GM19438 (cell line): ENCODE results near the gene WSB2.
"Not testable (repeated sequence)": the region's sequence is repeated elsewhere in the genome, so short reads cannot be mapped to it uniquely, and the experiment has no call there.

Experiments used
- ATAC-seq: cut with Tn5 transposase; IDR thresholded peaks from one replicate; pipeline ENCODE4 v1.9.1; 2021; ENCODE audit warnings: low read depth; ENCODE audit not compliant: unreplicated experiment

WSB2 gene

GRCh38 chr12:118061011-118061872, at the start of gene WSB2:
Gene WSB2 (minus strand): TSS chr12:118061179. CDS start chr12:118061048, 131 bp downstream.
- no peak for ATAC-seq

GRCh38 chr12:118109088-118109487, 48.1 kb upstream of the WSB2 start:
- no peak for ATAC-seq

GRCh38 chr12:118107694-118108093, 46.7 kb upstream of the WSB2 start:
- ATAC-seq = no peak

GRCh38 chr12:118107011-118107410, 46.0 kb upstream of the WSB2 start:
- no peak for ATAC-seq

GRCh38 chr12:118103601-118104382, 42.8 kb upstream of the WSB2 start, which contains the start of gene VSIG10:
Gene VSIG10 (minus strand): TSS chr12:118104011. CDS start chr12:118103671, 340 bp downstream.
- no peak for ATAC-seq

- ATAC-seq = no peak
Measured at GRCh38 chr12:118103201-118103600, 42.2 kb upstream of the WSB2 start.

- ATAC-seq = no peak
Measured at GRCh38 chr12:118102609-118103008, 41.6 kb upstream of the WSB2 start.

- ATAC-seq = no peak
Measured at GRCh38 chr12:118102070-118102469, 41.1 kb upstream of the WSB2 start.

GRCh38 chr12:118101051-118101450, 40.1 kb upstream of the WSB2 start:
- no peak for ATAC-seq

GRCh38 chr12:118098911-118099671, 38.1 kb upstream of the WSB2 start:
- ATAC-seq = no peak

GRCh38 chr12:118098401-118098800, 37.4 kb upstream of the WSB2 start:
- ATAC-seq = no peak

- no peak for ATAC-seq
Measured at GRCh38 chr12:118094039-118094438, 33.1 kb upstream of the WSB2 start.

- no peak for ATAC-seq
Measured at GRCh38 chr12:118089782-118090181, 28.8 kb upstream of the WSB2 start.

- ATAC-seq = no peak
Measured at GRCh38 chr12:118082161-118082560, 21.2 kb upstream of the WSB2 start.

- ATAC-seq = not testable (repeated sequence)
Measured at GRCh38 chr12:118081521-118081920, 20.5 kb upstream of the WSB2 start.

- ATAC-seq = no peak
Measured at GRCh38 chr12:118073768-118074167, 12.8 kb upstream of the WSB2 start.

GRCh38 chr12:118070650-118071049, 9.7 kb upstream of the WSB2 start:
- no peak for ATAC-seq

- ATAC-seq = no peak
Measured at GRCh38 chr12:118068445-118068844, 7.5 kb upstream of the WSB2 start.

GRCh38 chr12:118065380-118065779, 4.4 kb upstream of the WSB2 start:
- ATAC-seq = no peak

- no peak for ATAC-seq
Measured at GRCh38 chr12:118064608-118065007, 3.6 kb upstream of the WSB2 start.
